Activated CD4-positive, alpha-beta T cell treated with anti-CD3 and anti-CD28 coated beads for 4 hours (primary cell): ENCODE results near the gene CEP112.

Experiments used
- DNase-seq, 2 donors: peaks; one replicate each; pipeline ENCODE4 v3.0.0-alpha.2; 2020

CEP112 gene

GRCh38 chr17:65920996-65921395 is 270.9 kb downstream of the CEP112 start:
- no peak for DNase-seq

GRCh38 chr17:65918916-65919315 is 273.0 kb downstream of the CEP112 start:
- DNase-seq, result no peak

GRCh38 chr17:65918500-65918899 is 273.4 kb downstream of the CEP112 start:
- DNase-seq, result no peak

GRCh38 chr17:65917560-65917959 is 274.4 kb downstream of the CEP112 start:
- no peak for DNase-seq

GRCh38 chr17:65916425-65916824 is 275.5 kb downstream of the CEP112 start:
- DNase-seq, result no peak

- DNase-seq, result peak in 1 of 2 donors; percentile 2
Observed at GRCh38 chr17:65914784-65915342, 277.1 kb downstream of the CEP112 start.

- no peak for DNase-seq
Observed at GRCh38 chr17:65913326-65913850, 278.5 kb downstream of the CEP112 start.

GRCh38 chr17:65910836-65911235 is 281.1 kb downstream of the CEP112 start:
- DNase-seq, result no peak

- DNase-seq, result no peak
Observed at GRCh38 chr17:65902831-65903522, 289.0 kb downstream of the CEP112 start.

- no peak for DNase-seq
Observed at GRCh38 chr17:65902155-65902554, 289.8 kb downstream of the CEP112 start.

- DNase-seq, result no peak
Observed at GRCh38 chr17:65901394-65901793, 290.5 kb downstream of the CEP112 start.

- DNase-seq, result no peak
Observed at GRCh38 chr17:65900216-65900615, 291.7 kb downstream of the CEP112 start.

- no peak for DNase-seq
Observed at GRCh38 chr17:65898651-65899050, 293.3 kb downstream of the CEP112 start.

- DNase-seq, result no peak
Observed at GRCh38 chr17:65896889-65897288, 295.0 kb downstream of the CEP112 start.

- no peak for DNase-seq
Observed at GRCh38 chr17:65895969-65896368, 296.0 kb downstream of the CEP112 start.

GRCh38 chr17:65893692-65894279 is 298.1 kb downstream of the CEP112 start:
- no peak for DNase-seq

GRCh38 chr17:65892912-65893377 is 299.0 kb downstream of the CEP112 start:
- DNase-seq, result no peak

GRCh38 chr17:65891231-65891735 is 300.6 kb downstream of the CEP112 start:
- DNase-seq, result no peak

- no peak for DNase-seq
Observed at GRCh38 chr17:65888649-65889048, 303.3 kb downstream of the CEP112 start.

GRCh38 chr17:65886315-65887245 is 305.4 kb downstream of the CEP112 start:
- no peak for DNase-seq

- no peak for DNase-seq
Observed at GRCh38 chr17:65885541-65886312, 306.2 kb downstream of the CEP112 start.

- DNase-seq, result no peak
Observed at GRCh38 chr17:65876985-65877384, 314.9 kb downstream of the CEP112 start.
